Psoas muscle (tissue), 8 donors: Measurements from ENCODE around the gene TTC22. TPM values are rescaled to one million over a fixed set of nuclear protein-coding genes. Genes with fewer than 3 reads are reported as not detected.

Experiments
- ATAC-seq, 4 donors: fragments of 200-7000 bp; cut with Tn5 transposase; one replicate each; pipeline ENCODE4 v1.9.1; 2020; ENCODE audit warnings: moderate library complexity in 3 of 4, mild to moderate bottlenecking in 2 of 4
- DNase-seq, 2 donors: peaks; one replicate each; pipeline ENCODE4 v3.0.0-alpha.2; 2020
- H3K27ac ChIP-seq: fragments of 200-600 bp; one replicate; pipeline ENCODE4 v1.8.0; 2022
- H3K27me3 ChIP-seq, 3 donors: fragments of 200-600 bp in 1 of 3; one replicate each; pipeline versions ENCODE4 v1.6.1 to v1.8.0; 2013 to 2022; ENCODE audit warnings: low read length in 2 of 3, mild to moderate bottlenecking in 2 of 3, moderate library complexity in 1 of 3; ENCODE audit not compliant: insufficient read depth in 3 of 3
- H3K36me3 ChIP-seq, 2 donors: fragments of 200-600 bp in 1 of 2; one replicate each; pipeline versions ENCODE4 v1.6.1 to v1.8.0; 2013 to 2022; ENCODE audit warnings: low read depth in 1 of 2, mild to moderate bottlenecking in 1 of 2, moderate library complexity in 1 of 2; ENCODE audit not compliant: insufficient read depth in 1 of 2
- H3K4me1 ChIP-seq: fragments of 200-600 bp; one replicate; pipeline ENCODE4 v1.8.0; 2022
- H3K4me3 ChIP-seq: fragments of 200-600 bp; one replicate; pipeline ENCODE4 v1.8.0; 2022; ENCODE audit warnings: mild to moderate bottlenecking
- H3K9me3 ChIP-seq: fragments of 200-600 bp; one replicate; pipeline ENCODE4 v1.8.0; 2022
- WGBS, 3 donors: extraction: QIAGEN DNeasy Blood & Tissue Kit; methylation state at CpG; one replicate each; pipeline versions ENCODE4 v1.1.6 to v1.1.7; 2013; 5-methylcytosine and 5-hydroxymethylcytosine counted together
- intact Hi-C, 2 donors: fragments of 100-400 bp; cut with DNase I; formaldehyde crosslinking; loops; one replicate each; pipeline versions ENCODE4 v1.11.0 to v1.14.2; 2022
- polyA plus RNA-seq, 3 donors: library from polyadenylated mRNA; stranded (reverse); fragments of 200-250 nt; gene quantifications; one replicate each; pipeline ENCODE4 v1.2.3, GENCODE V29; 2013
- total RNA-seq, 4 donors: library from RNA; stranded (reverse); fragmentation: NEBNext Ultra II Directional in 2 of 4; extraction: Animal tissue kit (Norgen Biotek cat#: 25700) in 2 of 4; gene quantifications; one replicate each; pipeline versions ENCODE4 v1.2.1 to v1.2.4, GENCODE V29; 2021 to 2023
- TF ChIP-seq, protein P1 (sequence below): fragments of 200-600 bp; IDR thresholded peaks from one replicate; pipeline ENCODE4 v1.8.0; 2022; ENCODE audit warnings: antibody characterized with exemption
- donor health status: healthy with polysubstance abuse.
- donor health status: DM: no; HTN: no; CAD: no; lungs with moderate emphysema.
- donor health status: Bipolar disorder and iron deficiency.
- donor health status: healthy.
- donor health status: DM: yes; HTN: yes; CAD: no.
- donor health status: DM: no; HTN: no; CAD: no.
- donor health status: DM: no; HTN: no; CAD: no.
- donor health status: DM: yes; HTN: yes; CAD: no.

The TTC22 gene
- total and polyA plus RNA-seq, 7 donors, result 0.03 to 0.13 (median 0.03) TPM; not detected in 2

DNA sequence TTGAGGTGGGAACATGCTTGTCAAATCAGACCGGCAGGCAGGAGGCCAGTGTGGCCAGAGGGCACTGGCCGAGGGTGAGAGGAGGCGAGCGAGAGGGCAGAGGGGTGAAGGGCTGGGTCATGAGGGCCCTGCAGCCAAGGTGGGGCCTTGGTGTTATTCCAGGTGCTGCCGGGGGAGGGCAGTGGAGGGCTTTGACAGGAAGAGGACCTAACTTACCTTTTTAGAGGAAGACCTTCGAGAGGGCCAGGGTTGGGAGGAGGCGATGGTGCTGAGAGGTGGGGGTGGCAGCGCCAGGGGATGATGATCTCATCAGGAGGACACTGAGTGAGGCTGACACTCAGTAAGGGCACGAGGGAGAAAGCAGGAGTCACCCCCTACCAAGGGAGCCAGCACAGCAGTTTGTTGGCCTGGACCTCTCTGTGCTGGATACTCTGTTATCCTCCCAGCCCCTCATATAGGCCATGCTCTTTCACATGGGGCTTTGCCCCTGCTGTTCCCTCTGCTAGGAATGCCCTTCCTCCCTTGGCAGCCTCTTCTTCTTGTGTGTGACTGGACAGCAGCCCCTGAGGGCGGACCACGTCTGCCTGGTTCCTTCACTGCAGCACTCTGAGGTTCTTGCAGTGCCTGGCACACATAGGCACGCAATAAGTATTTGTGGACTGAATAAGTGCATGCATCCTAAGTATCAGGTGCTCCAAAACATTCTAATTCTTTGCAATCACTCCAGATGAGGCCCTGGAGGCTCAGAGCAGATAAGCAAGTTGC, 7.5 kb upstream of the TTC22 start:
- ATAC-seq, result no peak
- Histone ChIP-seq H3K4me1 (no peaks in the 10 kb centered on the region), H3K4me3 (no peak overlapping the region), H3K27ac (no peak overlapping the region), H3K36me3 (no peaks in the 10 kb centered on the region), H3K9me3 (no peaks in the 10 kb centered on the region), H3K27me3 (peaks cover 0 to 1% (median 0%) of the 10 kb centered on the region in 3 donors)
- TF ChIP-seq, protein P1, sequence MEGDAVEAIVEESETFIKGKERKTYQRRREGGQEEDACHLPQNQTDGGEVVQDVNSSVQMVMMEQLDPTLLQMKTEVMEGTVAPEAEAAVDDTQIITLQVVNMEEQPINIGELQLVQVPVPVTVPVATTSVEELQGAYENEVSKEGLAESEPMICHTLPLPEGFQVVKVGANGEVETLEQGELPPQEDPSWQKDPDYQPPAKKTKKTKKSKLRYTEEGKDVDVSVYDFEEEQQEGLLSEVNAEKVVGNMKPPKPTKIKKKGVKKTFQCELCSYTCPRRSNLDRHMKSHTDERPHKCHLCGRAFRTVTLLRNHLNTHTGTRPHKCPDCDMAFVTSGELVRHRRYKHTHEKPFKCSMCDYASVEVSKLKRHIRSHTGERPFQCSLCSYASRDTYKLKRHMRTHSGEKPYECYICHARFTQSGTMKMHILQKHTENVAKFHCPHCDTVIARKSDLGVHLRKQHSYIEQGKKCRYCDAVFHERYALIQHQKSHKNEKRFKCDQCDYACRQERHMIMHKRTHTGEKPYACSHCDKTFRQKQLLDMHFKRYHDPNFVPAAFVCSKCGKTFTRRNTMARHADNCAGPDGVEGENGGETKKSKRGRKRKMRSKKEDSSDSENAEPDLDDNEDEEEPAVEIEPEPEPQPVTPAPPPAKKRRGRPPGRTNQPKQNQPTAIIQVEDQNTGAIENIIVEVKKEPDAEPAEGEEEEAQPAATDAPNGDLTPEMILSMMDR, result no peak
- no peak for DNase-seq
- intact Hi-C loops, result no loop called here
- WGBS, 3 donors, result 75 to 85% (median 79%) methylated on average over 10 to 12 of the region's 12 CpGs

DNA sequence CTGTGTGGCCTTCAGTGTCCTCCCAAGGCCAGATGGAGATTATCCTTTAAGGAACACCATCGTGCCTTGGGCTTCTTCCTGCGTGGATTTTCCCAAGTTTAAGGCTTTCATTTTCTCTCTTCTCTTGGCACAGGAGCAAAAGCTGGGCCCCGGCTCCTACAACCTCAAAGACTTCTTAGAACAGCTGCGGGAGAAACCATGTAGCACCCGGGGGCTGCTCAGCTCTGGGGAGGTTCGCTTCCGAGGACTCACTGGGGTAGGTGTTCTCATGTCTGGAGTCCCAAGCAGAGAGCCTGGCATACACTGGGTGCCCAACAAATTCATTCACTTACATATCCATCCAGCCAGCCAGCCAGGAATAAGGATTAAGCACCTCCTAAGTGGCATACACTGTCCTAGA, 6.6 kb upstream of the TTC22 start:
- Histone ChIP-seq H3K9me3 (no peaks in the 10 kb centered on the region), H3K4me3 (no peak overlapping the region), H3K4me1 (no peaks in the 10 kb centered on the region), H3K27ac (no peak overlapping the region), H3K36me3 (no peaks in the 10 kb centered on the region), H3K27me3 (peaks cover 0 to 3% (median 2%) of the 10 kb centered on the region in 3 donors)
- ATAC-seq (no peak), DNase-seq (no peak)
- intact Hi-C loops, result no loop called here
- TF ChIP-seq, protein P1, result no peak
- WGBS, 3 donors, result 77 to 79% (median 78%) methylated on average over 7 of the region's 7 CpGs

DNA sequence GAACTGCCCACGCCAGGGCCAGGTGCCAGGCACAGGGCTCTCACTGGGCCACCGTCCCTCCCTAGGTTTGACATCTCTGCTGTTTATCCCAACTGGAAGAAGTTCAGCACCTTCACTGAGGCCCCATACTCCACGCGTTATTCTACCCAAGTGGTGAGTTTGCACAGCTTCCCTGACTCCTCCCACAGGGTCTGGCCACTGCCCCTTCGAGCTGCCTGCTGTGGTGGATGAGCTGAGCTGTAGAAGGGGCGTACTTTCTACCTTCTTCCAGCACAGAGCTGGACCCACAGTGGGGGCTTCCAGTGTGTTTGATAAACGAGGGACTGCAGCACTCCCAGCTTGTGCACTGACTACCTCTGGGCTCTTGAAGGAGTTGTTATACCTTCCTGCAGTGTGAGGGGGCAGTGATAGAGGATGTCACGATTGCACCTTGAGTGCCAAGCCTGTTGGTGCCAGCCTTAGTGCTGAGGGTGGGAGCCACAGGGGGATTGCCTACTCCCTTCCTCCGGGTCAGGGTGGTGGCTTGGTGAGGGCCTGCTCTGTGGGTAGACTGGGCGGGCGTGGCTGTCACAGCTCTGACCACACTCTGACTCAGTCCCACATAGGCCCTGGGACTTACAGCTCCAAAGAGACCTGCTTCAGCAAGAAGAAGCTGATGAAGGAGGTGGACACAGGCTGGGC, 5.9 kb upstream of the TTC22 start:
- ATAC-seq (no peak), DNase-seq (no peak)
- Histone ChIP-seq H3K27me3 (peaks cover 0 to 10% (median 2%) of the 10 kb centered on the region in 3 donors), H3K4me3 (no peak overlapping the region), H3K9me3 (no peaks in the 10 kb centered on the region), H3K36me3 (no peaks in the 10 kb centered on the region), H3K4me1 (no peaks in the 10 kb centered on the region), H3K27ac (no peak overlapping the region)
- TF ChIP-seq, protein P1, result no peak
- 73 to 84% (median 77%) methylated on average over 11 of the region's 11 CpGs for WGBS, 3 donors
- intact Hi-C loops, result no loop called here

DNA sequence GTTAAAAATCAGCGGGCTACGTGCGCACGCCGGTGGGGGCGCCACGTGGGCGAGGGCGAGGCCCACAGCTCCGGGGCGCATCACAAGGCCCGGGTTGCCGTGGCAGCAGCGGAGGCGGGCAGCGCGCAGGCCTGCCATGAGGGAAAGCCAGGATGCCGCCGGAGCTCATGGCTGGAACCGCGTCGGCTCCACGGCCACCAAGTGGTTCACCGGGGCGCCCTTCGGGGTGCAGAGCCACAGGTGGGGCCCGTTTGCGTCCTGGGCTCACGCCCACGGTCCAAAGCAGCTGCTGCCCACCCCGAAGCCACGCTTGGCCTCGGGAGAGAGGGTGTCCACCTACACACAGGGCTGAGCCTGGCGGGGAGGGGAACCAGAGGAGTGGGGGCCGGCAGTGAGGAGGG, 4.9 kb upstream of the TTC22 start:
- no peak for ATAC-seq

More for the DNA sequence above, 4.9 kb upstream of the TTC22 start:
- Histone ChIP-seq H3K4me1 (peaks cover 5% of the 10 kb centered on the region), H3K27ac (no peak overlapping the region), H3K4me3 (no peak overlapping the region), H3K9me3 (no peaks in the 10 kb centered on the region), H3K27me3 (peaks cover 0 to 21% (median 2%) of the 10 kb centered on the region in 3 donors), H3K36me3 (no peaks in the 10 kb centered on the region)
- 67 to 76% (median 75%) methylated on average over 30 to 35 of the region's 35 CpGs for WGBS, 3 donors
- TF ChIP-seq, protein P1, result no peak
- intact Hi-C loops, result no loop called here
- DNase-seq, result no peak
